Neural cell (in vitro differentiated cells): Measurements from ENCODE around the gene MYL12B.

Source experiments
- CTCF ChIP-seq: fragments of 450-650 bp; IDR thresholded peaks from 2 replicates; pipeline ENCODE4 v1.5.1; 2014; ENCODE audit warnings: antibody characterized with exemption, mild to moderate bottlenecking, moderate library complexity; ENCODE audit not compliant: poor library complexity, severe bottlenecking
- EP300 ChIP-seq: fragments of 450-650 bp; conservative IDR thresholded peaks from 2 replicates; pipeline ENCODE4 v1.6.1; 2014; ENCODE audit warnings: antibody characterized with exemption, mild to moderate bottlenecking, moderate library complexity; ENCODE audit not compliant: poor library complexity, severe bottlenecking
- EZH2 ChIP-seq: fragments of 200-600, 300-800 bp; shearing (Covaris generic), sonication (generic); IDR thresholded peaks from 2 replicates; pipeline ENCODE4 v1.6.1; 2014; ENCODE audit warnings: antibody characterized with exemption, low read length, borderline replicate concordance, mild to moderate bottlenecking; ENCODE audit not compliant: insufficient read depth, poor library complexity, severe bottlenecking
- MXI1 ChIP-seq: fragments of 450-650 bp; conservative IDR thresholded peaks from 2 replicates; pipeline ENCODE4 v1.6.1; 2014; ENCODE audit warnings: antibody characterized with exemption, mild to moderate bottlenecking; ENCODE audit not compliant: poor library complexity, severe bottlenecking
- POLR2AphosphoS5 ChIP-seq: IDR thresholded peaks from 2 replicates; pipeline ENCODE4 v1.6.1; 2012
- RAD21 ChIP-seq: fragments of 450-650 bp; conservative IDR thresholded peaks from 2 replicates; pipeline ENCODE4 v1.6.1; 2014; ENCODE audit warnings: antibody characterized with exemption, mild to moderate bottlenecking, moderate library complexity
- REST ChIP-seq: IDR thresholded peaks from 2 replicates; pipeline ENCODE4 v1.6.1; 2012; ENCODE audit warnings: borderline replicate concordance
- SMC3 ChIP-seq: fragments of 450-650 bp; conservative IDR thresholded peaks from 2 replicates; pipeline ENCODE4 v1.6.1; 2014; ENCODE audit warnings: antibody characterized with exemption, mild to moderate bottlenecking, moderate library complexity; ENCODE audit not compliant: poor library complexity
- TAF1 ChIP-seq: IDR thresholded peaks from 2 replicates; pipeline ENCODE4 v1.6.1; 2012; ENCODE audit warnings: low read depth

GRCh38 chr18:3266062-3266608 is 4.2 kb downstream of the MYL12B start:
- TF ChIP-seq CTCF = no peak
- TF ChIP-seq EZH2 = no peak
- no peak for TF ChIP-seq RAD21
- no peak for TF ChIP-seq MXI1
- TF ChIP-seq REST = no peak
- no peak for TF ChIP-seq SMC3
- TF ChIP-seq EP300 = no peak
- TF ChIP-seq POLR2AphosphoS5 = no peak
- no peak for TF ChIP-seq TAF1
